Measurements from ENCODE around the gene TRERF1. TPM values are rescaled to one million over a fixed set of nuclear protein-coding genes. Genes with fewer than 3 reads are reported as not detected.

Gene TRERF1
- total RNA-seq, 1 donor from 2014 or later = 7.9 TPM

DNA sequence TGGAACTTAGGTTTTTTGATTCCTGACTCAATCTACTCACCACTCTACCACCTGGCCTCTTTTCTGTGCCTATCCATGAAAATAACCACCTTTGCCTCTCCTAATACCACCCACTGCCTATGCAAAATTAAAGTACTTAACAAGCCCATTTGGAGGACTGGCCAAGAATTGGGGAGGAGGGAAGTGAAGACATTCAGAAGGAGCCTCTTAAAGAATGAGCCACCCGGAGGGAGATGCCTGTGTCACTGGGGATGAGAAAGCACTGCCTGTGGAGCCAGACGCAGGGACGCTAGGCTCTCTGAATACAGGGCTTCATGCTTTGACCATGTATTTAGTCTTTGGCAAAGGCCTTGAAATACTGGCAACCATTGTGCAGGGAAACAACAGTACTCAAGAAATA lies 194.1 kb downstream of the TRERF1 start:
- no peak overlapping the region for H3K27ac Mint-ChIP-seq
- no peak overlapping the region for H3K4me3 Mint-ChIP-seq (ENCODE audit: low read depth)
- peaks cover 5% of the 10 kb centered on the region for H3K36me3 Mint-ChIP-seq (ENCODE audit: insufficient read depth)
- DNase-seq (ENCODE audit: low spot score, unreplicated experiment) = no peak
- H3K4me1 Mint-ChIP-seq (ENCODE audit: low read depth) = no peaks in the 10 kb centered on the region
- TF ChIP-seq, protein P1, sequence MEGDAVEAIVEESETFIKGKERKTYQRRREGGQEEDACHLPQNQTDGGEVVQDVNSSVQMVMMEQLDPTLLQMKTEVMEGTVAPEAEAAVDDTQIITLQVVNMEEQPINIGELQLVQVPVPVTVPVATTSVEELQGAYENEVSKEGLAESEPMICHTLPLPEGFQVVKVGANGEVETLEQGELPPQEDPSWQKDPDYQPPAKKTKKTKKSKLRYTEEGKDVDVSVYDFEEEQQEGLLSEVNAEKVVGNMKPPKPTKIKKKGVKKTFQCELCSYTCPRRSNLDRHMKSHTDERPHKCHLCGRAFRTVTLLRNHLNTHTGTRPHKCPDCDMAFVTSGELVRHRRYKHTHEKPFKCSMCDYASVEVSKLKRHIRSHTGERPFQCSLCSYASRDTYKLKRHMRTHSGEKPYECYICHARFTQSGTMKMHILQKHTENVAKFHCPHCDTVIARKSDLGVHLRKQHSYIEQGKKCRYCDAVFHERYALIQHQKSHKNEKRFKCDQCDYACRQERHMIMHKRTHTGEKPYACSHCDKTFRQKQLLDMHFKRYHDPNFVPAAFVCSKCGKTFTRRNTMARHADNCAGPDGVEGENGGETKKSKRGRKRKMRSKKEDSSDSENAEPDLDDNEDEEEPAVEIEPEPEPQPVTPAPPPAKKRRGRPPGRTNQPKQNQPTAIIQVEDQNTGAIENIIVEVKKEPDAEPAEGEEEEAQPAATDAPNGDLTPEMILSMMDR (IDR thresholded peaks at IDR 0.05; ENCODE audit: unreplicated experiment) = no peak
- H3K9me3 Mint-ChIP-seq (ENCODE audit: low read depth) = no peaks in the 10 kb centered on the region
- H3K27me3 Mint-ChIP-seq = no peaks in the 10 kb centered on the region

DNA sequence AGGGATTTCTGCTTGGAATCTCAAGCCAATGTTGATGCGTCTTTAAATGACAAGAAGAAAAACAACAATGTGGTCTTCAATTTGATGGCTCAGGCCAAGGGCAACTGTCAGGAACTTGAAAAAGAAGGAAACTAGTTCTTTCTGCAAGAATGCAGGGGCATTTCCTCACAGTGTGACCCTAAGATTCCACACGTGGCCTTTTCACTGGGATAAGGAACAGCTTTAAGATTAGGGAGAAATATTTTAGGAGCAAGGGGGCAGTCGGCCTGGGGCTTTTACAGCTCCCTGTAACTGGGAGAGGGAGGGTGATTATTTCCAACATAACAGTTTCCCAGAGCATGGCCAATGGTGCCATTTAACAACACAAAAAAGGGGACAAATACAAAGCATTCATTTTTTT lies 194.7 kb downstream of the TRERF1 start:
- no peaks in the 10 kb centered on the region for H3K27me3 Mint-ChIP-seq
- no peak overlapping the region for H3K4me3 Mint-ChIP-seq (ENCODE audit: low read depth)
- no peak for DNase-seq (ENCODE audit: low spot score, unreplicated experiment)
- H3K36me3 Mint-ChIP-seq (ENCODE audit: insufficient read depth) = peaks cover 5% of the 10 kb centered on the region
- H3K4me1 Mint-ChIP-seq (ENCODE audit: low read depth) = no peaks in the 10 kb centered on the region
- H3K9me3 Mint-ChIP-seq (ENCODE audit: low read depth) = no peaks in the 10 kb centered on the region
- TF ChIP-seq, protein P1 (IDR thresholded peaks at IDR 0.05; ENCODE audit: unreplicated experiment) = no peak
- no peak overlapping the region for H3K27ac Mint-ChIP-seq

DNA sequence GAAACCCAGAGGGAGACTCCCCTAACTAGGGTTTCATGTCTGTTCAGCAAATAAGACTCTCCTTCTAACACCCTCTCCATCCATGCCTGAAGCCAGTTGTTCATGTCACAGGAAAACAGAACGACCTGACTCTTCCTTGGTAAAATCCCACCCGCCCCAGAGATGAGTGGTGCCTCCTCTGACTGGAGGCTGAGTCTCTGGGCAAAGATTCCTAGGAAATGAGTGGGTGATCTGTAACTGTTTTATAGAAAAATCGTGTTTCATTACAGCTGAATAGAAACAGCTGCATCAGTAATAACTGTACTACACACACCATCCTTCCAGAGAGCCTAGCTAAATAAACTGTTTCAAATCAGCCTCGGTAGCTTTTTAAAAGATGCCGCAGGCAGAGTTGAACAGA lies 196.7 kb downstream of the TRERF1 start:
- no peak for DNase-seq (ENCODE audit: low spot score, unreplicated experiment)
- Mint-ChIP-seq H3K9me3 (ENCODE audit: low read depth) (no peaks in the 10 kb centered on the region), H3K27me3 (no peaks in the 10 kb centered on the region), H3K4me1 (ENCODE audit: low read depth) (no peaks in the 10 kb centered on the region), H3K4me3 (ENCODE audit: low read depth) (no peak overlapping the region), H3K27ac (no peak overlapping the region), H3K36me3 (ENCODE audit: insufficient read depth) (peaks cover 7% of the 10 kb centered on the region)
- TF ChIP-seq, protein P1 (IDR thresholded peaks at IDR 0.05; ENCODE audit: unreplicated experiment) = no peak

DNA sequence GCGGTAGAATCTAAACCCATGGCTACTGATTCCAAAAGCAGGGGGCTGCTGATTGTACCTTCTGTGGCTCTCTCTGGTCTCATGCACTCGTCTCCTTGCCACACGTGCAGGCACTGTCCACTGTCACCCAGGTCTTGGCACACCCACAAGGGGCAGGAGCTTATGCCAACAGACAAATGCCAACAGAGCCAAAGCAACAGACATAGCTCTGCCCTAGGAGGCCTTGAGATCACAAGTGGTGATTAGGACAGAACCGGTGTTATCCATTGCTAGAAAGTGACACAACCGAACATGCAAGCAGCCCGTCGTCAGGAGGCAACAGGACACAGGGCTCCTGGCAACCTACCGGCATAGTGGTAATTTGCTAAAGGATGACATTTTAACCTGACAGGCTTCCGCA lies 197.2 kb downstream of the TRERF1 start:
- Mint-ChIP-seq H3K27me3 (no peaks in the 10 kb centered on the region), H3K4me1 (ENCODE audit: low read depth) (no peaks in the 10 kb centered on the region), H3K4me3 (ENCODE audit: low read depth) (no peak overlapping the region), H3K27ac (no peak overlapping the region), H3K36me3 (ENCODE audit: insufficient read depth) (peaks cover 7% of the 10 kb centered on the region), H3K9me3 (ENCODE audit: low read depth) (no peaks in the 10 kb centered on the region)
- TF ChIP-seq, protein P1 (IDR thresholded peaks at IDR 0.05; ENCODE audit: unreplicated experiment) = no peak
- DNase-seq (ENCODE audit: low spot score, unreplicated experiment) = no peak

DNA sequence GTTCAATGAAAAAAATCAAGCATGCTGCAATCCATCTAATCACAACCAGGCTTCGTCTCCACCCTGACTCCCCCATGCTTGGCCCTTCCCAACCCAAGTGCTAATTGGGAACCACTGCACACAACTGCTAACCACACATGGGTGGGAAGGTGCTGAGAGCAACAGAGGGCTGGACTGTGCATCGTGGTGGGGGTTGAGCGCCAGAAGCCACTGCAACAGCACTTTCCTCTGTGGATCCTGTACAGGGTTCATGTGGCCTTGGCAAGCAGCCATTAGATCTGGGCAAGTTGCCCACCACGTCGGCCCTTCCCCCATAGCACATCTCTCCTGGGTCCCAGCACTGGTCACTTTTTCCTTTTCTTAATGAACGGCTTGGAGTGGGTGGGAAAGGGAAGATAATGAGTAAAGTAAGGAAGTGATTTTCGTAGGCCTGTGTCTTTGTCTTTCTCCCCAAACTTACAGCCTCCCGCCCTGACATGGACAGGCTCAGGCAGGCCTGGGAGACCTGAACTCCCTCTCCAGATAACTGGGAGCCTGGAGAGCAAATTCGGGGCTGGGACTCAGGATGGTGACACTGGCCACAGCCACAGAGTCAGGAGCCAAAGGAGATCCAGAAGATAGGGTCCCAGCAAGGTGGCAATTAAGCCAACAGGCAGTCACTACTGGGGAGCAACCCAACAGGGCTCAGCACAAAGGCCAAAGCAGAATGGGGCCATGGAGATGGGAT lies 199.7 kb downstream of the TRERF1 start:
- Mint-ChIP-seq H3K27ac (no peak overlapping the region), H3K27me3 (no peaks in the 10 kb centered on the region), H3K36me3 (ENCODE audit: insufficient read depth) (peaks cover 3% of the 10 kb centered on the region), H3K9me3 (ENCODE audit: low read depth) (no peaks in the 10 kb centered on the region), H3K4me3 (ENCODE audit: low read depth) (no peak overlapping the region), H3K4me1 (ENCODE audit: low read depth) (no peaks in the 10 kb centered on the region)
- DNase-seq (ENCODE audit: low spot score, unreplicated experiment) = no peak
- TF ChIP-seq, protein P1 (IDR thresholded peaks at IDR 0.05; ENCODE audit: unreplicated experiment) = no peak
